NOMO-1 treated with DMSO at 0.1 percent for 48 hours (cell line): ENCODE results near the gene MMP20.

Experiments
- DNase-seq: peaks from one replicate; lab custom pipeline; 2025; ENCODE audit not compliant: unreplicated experiment; lab: John Stamatoyannopoulos, UW

The MMP20 gene

GRCh38 chr11:102592634-102593581, 32.2 kb downstream of the MMP20 start:
- DNase-seq: no peak

- no peak for DNase-seq
These were observed 33.0 kb downstream of the MMP20 start for GRCh38 chr11:102592131-102592530.

DNA sequence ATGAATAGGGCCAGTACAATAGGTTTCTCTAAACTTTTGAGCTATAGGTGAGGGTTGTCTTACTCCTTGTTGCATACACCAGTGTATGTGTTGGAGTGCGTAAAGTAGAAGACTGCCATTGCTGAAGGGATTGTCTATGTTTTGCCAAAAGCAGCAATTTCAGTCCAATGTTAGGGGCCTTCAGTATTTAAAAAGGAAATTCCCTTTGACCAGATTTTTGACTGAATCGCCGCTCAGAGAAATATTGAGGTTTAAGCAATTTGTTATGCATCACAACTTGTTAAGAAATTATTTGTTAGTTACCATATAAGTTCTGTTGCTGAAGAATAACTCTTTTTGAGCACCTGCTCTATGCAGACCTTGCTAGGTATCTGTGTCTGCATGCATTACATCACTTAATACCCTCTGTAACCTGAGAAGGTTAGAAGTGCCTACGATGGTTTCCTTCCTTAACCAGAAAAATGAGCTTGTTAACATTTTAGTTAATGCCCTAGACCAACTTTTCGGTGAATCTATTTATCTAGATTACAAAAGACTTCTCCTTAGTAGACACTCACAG, 33.9 kb downstream of the MMP20 start:
- DNase-seq: no peak

DNA sequence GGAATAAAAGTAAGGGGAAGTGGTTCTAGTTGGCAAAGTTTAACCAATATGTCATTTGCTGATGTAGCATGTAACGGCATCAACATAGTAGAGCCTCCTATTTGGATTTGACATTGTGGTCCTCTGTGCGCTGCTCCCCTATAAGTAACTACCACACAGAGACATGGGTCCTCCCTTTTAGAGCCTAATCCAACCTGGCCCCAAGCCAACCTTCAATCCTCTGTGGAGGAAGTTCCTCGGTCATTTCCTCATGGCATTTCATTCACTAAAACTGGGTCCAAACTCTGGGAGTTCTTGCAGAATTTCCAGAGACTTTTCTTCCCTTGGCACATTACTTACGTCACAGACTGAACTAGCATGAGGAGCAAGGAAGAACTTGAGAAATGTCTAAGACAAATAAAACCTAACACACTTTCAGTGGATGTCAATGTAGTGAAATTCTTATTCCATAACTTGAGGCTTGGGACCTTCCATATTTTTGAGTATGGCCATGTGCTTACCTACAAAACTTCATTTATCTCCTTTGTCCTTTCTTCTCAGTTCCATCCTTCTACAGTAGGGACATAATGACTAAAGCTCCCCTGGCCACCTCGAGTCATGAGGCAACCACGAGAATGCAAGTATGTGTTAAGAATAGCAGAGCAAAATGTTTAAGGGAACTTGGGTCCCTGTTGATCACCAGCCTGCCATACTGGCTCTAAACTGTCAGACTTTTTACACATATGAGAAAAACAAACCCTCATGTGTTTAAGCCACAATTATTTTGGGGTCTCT, 34.7 kb downstream of the MMP20 start:
- peak; percentile 30 for DNase-seq

GRCh38 chr11:102589047-102589459, 36.1 kb downstream of the MMP20 start:
- DNase-seq: no peak

- DNase-seq: no peak
These were observed 37.4 kb downstream of the MMP20 start for GRCh38 chr11:102587722-102588121.

DNA sequence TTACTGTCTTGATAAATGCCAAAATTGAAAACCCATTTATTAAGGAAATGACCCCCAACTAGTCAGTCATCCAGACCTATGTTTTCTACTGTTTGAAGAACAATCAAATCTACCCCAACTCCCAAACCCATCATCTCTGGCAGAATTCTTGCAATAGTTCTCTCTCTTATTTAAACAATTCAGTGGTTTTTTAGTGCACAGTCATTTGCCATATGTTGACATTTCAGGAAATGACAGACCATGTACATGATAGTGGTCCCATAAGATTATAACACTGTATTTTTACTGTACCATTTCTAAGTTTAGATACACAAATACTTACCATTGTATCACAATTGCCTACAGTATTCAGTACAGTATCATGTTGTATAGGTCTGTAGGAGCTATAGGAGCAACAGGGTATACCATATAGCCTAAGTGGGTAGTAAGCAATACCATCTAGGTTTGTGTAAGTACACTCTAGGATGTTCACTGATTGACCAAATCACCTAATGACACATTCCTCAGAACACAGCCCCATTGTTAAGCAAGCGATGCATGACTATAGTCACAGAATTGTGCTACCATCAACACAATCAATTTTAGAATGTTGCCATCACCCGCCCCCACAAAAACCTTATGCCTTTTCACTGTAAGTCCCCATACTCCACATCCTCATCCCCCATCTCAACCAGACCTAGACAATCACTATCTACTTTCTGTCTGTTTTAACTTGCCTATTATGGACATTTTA, 41.8 kb downstream of the MMP20 start:
- DNase-seq: peak; percentile 9

GRCh38 chr11:102582140-102582539, 43.0 kb downstream of the MMP20 start:
- no peak for DNase-seq

GRCh38 chr11:102581066-102581465, 44.1 kb downstream of the MMP20 start:
- no peak for DNase-seq

DNA sequence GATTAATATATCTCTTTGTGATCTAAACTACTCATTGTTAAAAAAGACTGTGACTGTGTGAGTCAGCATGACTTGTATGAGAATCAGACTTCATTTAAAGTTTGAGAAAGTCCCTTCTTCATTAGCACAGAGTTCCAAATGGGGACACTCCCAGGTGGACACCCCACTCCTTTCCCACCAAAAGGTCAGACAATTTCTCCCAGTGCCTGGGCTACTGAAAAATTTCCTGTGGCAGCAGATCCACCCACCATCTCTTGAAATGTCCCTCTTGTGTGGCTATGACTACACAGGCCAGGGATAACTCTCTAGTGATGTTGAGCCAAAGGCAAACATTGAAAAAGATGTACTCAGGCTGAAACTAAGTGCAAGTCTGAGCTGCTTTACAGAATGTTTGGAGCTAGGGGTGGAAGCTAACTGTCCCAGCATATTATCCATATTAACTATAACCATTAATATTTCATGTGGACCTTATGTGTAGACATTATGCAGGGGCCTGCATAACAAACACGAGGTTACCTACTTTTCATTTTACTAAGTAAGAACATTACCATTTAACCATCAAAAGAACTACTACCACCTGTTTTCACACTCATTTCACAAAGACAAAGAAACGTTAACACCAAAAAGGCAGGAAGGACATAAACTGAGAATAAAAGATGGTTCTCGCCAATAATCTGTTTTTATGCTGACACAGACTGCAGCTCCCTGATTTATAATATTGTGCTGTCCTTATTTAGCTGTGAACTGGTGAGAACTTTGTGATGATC, 44.8 kb downstream of the MMP20 start:
- DNase-seq: no peak

DNA sequence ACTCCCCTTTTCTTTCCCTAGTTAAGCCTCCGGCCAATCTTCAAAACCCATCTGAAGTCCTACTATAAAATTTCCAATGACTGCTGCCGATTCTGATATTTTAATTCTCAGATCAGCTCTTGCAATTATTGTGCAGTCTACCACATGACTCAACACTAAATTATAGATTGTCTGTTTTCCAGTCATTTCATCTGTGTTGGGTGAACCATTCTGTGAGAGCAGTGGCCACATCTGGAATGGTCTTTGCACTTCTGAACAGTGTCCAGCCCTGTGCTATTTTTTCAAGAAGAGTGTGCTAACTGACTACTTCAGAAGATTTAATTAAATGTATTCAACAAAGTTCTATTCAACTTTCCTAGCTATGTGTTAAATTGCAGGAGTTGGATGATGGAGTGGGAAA, 47.4 kb downstream of the MMP20 start:
- no peak for DNase-seq

DNA sequence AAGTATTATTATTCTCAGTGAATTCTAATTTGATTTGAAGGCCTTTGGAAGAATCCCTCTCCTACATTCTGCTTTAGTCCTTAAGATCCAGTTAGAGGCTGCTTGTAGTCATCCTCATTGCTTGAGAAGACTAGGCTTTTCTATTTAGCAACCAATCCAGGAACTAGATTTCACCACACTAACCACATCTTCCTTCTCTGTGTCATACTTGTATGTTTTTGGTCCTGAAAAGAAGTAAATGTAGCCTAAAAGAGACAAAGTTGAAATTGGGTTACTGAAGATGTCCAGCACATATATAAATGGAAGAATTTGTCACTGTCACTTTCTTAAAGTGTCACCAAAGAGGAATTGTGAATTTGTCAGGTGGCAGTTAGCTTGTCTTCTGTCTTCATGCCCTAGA, 48.0 kb downstream of the MMP20 start:
- peak; percentile 94 for DNase-seq

GRCh38 chr11:102576350-102576749, 48.8 kb downstream of the MMP20 start:
- DNase-seq: no peak

GRCh38 chr11:102575012-102575411, 50.1 kb downstream of the MMP20 start:
- no peak for DNase-seq

DNA sequence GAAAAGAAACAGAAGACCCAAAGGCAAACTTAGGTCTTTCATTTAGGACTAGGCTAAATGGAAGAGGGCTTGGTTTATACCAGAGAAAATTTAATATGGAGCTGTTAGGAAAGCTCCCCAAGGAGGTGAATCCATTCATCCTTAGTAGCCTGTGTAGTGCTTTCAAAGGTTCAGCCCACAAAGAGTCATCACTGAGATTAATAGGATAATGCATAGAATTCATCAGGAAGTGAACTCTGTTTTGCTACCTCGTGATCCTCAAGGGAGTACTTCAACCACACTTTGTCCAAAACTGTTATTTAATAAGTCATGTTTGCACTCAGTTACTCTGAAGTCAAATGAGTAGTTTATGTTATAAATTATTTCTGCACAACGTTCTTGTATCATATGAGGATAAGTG, 51.3 kb downstream of the MMP20 start:
- peak; percentile 15 for DNase-seq

DNA sequence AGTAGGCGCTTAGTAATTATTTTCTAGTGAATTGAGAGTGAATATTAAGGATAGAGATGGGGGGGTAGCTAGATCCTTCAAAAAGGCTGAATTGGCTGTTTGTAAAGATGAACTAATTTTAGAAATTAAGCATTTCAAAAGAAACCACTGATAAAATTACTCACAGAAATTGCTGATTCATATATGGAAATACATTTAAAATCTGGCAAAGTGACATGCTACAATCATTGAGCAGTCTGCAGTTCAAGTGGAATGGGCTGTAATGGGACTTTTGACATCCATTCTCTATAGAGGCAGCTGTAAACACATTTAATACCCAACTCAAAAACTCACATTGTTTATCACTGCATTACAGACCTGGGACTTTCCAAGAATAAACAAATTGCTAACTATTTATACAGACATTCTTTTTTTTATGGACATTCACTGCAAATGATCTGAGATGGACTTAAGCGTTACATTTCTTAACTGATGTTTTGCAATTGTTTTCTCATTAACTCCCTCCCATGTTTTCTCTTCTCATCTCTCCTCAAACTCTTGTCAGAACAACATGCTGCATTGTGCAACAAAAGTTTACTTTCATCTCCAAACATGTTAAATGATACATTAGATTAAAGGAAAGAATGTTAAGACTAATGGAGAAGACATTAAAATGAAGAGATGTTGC, 52.4 kb downstream of the MMP20 start:
- no peak for DNase-seq

DNA sequence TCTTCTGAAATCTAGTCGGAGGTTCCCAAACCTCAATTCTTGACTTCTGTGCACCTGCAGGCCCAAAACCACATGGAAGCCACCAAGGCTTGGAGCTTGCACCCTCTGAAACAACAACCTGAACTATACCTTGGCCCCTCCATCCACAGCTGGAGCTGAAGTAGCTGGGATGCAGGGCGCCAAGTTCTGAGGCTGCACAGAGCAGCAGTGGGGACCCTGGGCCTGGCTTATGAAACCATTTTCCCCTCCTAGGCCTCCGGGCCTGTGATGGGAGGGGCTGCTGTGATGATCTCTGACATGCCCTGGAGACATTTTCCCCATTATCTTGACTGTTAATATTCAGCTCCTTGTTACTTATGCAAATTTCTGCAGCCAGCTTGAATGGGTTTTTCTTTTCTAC, 56.3 kb downstream of the MMP20 start:
- no peak for DNase-seq

GRCh38 chr11:102566112-102566511, 59.0 kb downstream of the MMP20 start:
- no peak for DNase-seq

- DNase-seq: peak; percentile 64
These were observed 61.0 kb downstream of the MMP20 start for GRCh38 chr11:102564110-102564509.

GRCh38 chr11:102561636-102562035, 63.5 kb downstream of the MMP20 start:
- DNase-seq: no peak
